GM12892 (cell line): ENCODE data around the gene ASCC3.
A peak's percentile ranks its signal among the peaks of the same experiment; 100 is the strongest.
"Not testable (repeated sequence)": the region's sequence is repeated elsewhere in the genome, so short reads cannot be mapped to it uniquely, and the experiment has no call there.

Source experiments
- DNase-seq: peaks from one replicate; pipeline ENCODE4 v3.0.0; 2011; ENCODE audit not compliant: insufficient read length
- FAIRE-seq: peaks from 2 replicates; lab custom pipeline; 2011; peaks lifted over from hg19 to GRCh38; lab: Jason Lieb, UNC
- POLR2A ChIP-seq: IDR thresholded peaks from 2 replicates; pipeline ENCODE4 v1.6.1; 2011; ENCODE audit warnings: low read depth, low read length, control low read depth
- POLR2AphosphoS5 ChIP-seq: IDR thresholded peaks from 2 replicates; pipeline ENCODE4 v1.6.1; 2011; ENCODE audit warnings: low read depth, low read length, control low read depth
- TAF1 ChIP-seq: IDR thresholded peaks from 2 replicates; pipeline ENCODE4 v1.6.1; 2011; ENCODE audit warnings: low read depth, mild to moderate bottlenecking, control low read depth, low read length, borderline replicate concordance

The ASCC3 gene

DNA sequence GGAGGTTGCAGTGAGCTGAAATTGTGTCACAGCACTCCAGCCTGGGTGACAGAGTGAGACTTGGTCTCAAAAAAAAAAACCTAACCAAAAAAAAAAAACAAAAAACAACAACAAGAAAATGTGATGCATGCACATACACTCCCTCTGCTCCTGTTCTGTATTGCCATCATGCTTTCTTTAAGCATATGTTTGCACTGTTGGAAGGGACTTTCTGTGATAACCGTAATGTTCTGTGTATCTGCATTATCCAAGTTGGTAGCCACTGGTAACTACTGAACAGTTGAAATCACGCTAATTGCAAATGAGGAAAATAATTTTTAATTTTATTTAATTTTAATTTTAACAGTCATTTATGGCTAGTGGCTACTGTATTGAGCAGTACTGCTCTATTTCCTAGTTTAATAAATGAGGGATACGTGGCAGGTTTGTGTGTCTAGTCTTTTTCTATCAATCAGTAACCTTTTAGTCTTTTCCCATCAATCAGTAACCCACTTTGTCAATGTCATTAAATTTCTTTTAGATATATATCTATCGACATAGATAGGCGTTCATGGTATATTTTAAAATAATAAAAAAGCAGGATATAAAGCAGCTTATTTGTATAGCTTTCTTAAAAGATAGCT, 135.6 kb downstream of the ASCC3 start:
- no peak for FAIRE-seq
- no peak for TF ChIP-seq TAF1
- no peak for TF ChIP-seq POLR2AphosphoS5
- no peak for TF ChIP-seq POLR2A
- no peak for DNase-seq

GRCh38 chr6:100740439-100740838, 140.7 kb downstream of the ASCC3 start:
- DNase-seq (no peak), FAIRE-seq (no peak)
- TF ChIP-seq TAF1 (no peak), POLR2AphosphoS5 (no peak), POLR2A (no peak)

GRCh38 chr6:100737720-100738119, 143.4 kb downstream of the ASCC3 start:
- FAIRE-seq, DNase-seq: not testable (repeated sequence)

GRCh38 chr6:100731411-100731810, 149.7 kb downstream of the ASCC3 start:
- DNase-seq (no peak), FAIRE-seq (no peak)
- TF ChIP-seq POLR2AphosphoS5 (no peak), TAF1 (no peak), POLR2A (no peak)

- DNase-seq (no peak), FAIRE-seq (no peak)
- no peak for TF ChIP-seq TAF1
- TF ChIP-seq POLR2AphosphoS5 = no peak
- TF ChIP-seq POLR2A = no peak
Observed at GRCh38 chr6:100730001-100730980, 150.8 kb downstream of the ASCC3 start.

- FAIRE-seq (no peak), DNase-seq (no peak)
- no peak for TF ChIP-seq POLR2A
- TF ChIP-seq POLR2AphosphoS5 = no peak
- TF ChIP-seq TAF1 = no peak
Observed at GRCh38 chr6:100726666-100727065, 154.5 kb downstream of the ASCC3 start.

DNA sequence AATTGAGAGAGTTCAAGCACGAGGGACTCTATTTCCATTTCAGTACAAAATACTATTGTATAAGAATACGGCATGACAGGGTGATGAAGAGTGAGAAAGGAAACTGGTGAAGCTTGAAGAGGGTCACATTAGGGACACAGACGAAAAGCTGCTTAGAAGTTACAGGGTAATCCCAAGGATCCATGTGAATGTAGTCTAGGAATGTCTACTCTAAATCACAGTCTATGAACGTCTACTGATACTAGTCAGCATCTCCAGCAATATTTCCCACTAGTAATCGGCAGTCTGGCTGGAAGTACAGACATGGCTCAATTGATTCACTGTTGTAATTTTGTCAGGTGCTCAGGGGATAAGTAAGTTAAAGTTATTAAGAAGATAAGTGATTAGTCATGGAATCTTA, 156.4 kb downstream of the ASCC3 start:
- FAIRE-seq (no peak), DNase-seq (no peak)
- TF ChIP-seq POLR2AphosphoS5 (no peak), POLR2A (no peak), TAF1 (no peak)

- FAIRE-seq = no peak
- no peak for TF ChIP-seq POLR2AphosphoS5
- no peak for TF ChIP-seq POLR2A
- no peak for TF ChIP-seq TAF1
- no peak for DNase-seq
Observed at GRCh38 chr6:100724222-100724621, 156.9 kb downstream of the ASCC3 start.

DNA sequence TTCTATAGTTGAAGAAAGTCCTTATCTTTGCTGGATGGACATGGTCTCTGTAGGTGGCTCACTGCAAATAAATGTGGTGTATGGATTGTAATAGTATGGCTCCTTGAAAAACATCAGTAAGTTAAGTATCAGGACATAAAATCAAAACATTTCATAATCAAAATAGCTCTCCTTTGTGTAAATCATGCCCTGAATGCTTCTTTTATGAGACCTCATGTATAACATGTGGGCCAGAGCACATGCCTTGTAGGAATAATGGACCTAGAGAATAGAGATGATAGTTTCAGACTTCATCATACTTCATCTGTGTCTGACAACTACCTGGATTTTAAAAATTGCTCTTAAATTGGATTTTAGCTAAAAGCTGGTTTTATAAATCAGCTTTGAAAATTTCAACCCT, 159.9 kb downstream of the ASCC3 start:
- no peak for TF ChIP-seq POLR2AphosphoS5
- TF ChIP-seq TAF1 = no peak
- no peak for TF ChIP-seq POLR2A
- FAIRE-seq (peak; percentile 30), DNase-seq (no peak)

DNA sequence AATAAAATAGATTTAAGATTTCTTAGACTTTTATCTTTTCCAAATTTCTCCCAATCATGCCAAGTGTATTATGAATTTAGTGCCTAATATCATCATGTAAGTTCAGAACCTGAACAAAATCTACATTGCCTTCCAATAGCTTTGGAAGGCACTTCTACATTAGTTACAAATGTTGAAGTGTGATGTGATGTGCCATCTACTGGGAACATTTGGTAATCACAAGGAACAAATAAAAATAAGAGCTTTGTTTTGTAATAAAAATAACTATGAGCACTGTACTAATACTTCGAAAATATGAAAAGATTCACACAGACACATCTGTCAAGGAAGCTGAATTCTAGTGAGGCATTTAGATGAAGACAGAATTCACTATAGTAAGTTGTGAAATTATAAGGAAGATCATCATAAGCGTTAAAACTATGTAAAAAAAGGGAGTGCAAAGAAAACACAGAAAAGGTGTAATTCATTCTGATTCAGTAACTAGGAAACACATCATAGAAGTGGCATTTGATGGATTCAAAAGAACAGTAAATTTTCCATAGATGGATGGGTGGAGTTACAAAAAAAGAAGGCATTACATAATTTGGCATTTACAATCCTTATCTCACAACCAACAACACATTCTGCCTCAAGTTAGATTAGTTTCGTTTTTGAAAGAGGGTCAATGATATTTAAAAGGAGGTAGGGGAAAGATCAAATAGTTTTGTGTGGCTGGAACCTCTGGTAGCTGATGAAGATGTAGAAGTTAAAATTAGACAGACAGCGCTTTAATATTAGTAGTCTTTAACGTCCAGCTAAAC, 161.0 kb downstream of the ASCC3 start:
- FAIRE-seq = peak; percentile 54
- no peak for DNase-seq
- TF ChIP-seq POLR2A (no peak), POLR2AphosphoS5 (no peak), TAF1 (no peak)

- TF ChIP-seq POLR2A (no peak), TAF1 (no peak), POLR2AphosphoS5 (no peak)
- FAIRE-seq (no peak), DNase-seq (no peak)
Observed at GRCh38 chr6:100712997-100713396, 168.1 kb downstream of the ASCC3 start.
